K562 (cell line): ENCODE measurements around the gene EFNA2. TPM values are rescaled to one million over a fixed set of nuclear protein-coding genes. Genes with fewer than 3 reads are reported as not detected.

Source experiments
- ATAC-seq: fragments of 200-7000 bp; cut with Tn5 transposase; 3 replicates; pipeline ENCODE4 v1.9.1; 2020; ENCODE audit warnings: moderate library complexity
- BruUV-seq: library from RNA; stranded (reverse); fragments of 400-500 nt; replicated peaks from 2 replicates; lab custom pipeline; 2021; lab: Mats Ljungman, UMichigan
- CTCF ChIA-PET: fragments of 300-600 bp; formaldehyde crosslinking; extraction: SDS; loops from one replicate; lab custom pipeline; 2021; ENCODE audit warnings: low intra/inter-chr PET ratio; lab: Yijun Ruan, JAX
- POLR2A ChIA-PET: fragments of 300-600, 350-650 bp; sonication (Branson Sonifier 250); formaldehyde crosslinking; extraction: SDS; loops from one replicate; lab custom pipeline; 2021; ENCODE audit warnings: antibody characterized with exemption, inconsistent platforms; lab: Yijun Ruan, JAX
- DNase-seq, 4 experiments: peaks; one replicate each; pipeline versions ENCODE4 v3.0.0 to v3.0.0-alpha.2; 2011 to 2018; ENCODE audit warnings: low spot score in 3 of 4, mixed read lengths in 3 of 4; ENCODE audit errors: extremely low read depth in 1 of 4
- FAIRE-seq: peaks from 2 replicates; lab custom pipeline; 2011; peaks lifted over from hg19 to GRCh38; lab: Jason Lieb, UNC
- H2AFZ ChIP-seq: 2 replicates; pipeline ENCODE4 v1.6.0; 2011; ENCODE audit warnings: low read depth, low read length, control low read depth, inconsistent platforms
- H3K27ac ChIP-seq: fragments of 200-600 bp; 3 replicates; pipeline ENCODE4 v1.8.0; 2011; ENCODE audit warnings: low read depth, mild to moderate bottlenecking, control low read depth, inconsistent platforms, low read length, moderate library complexity, mixed read lengths; ENCODE audit errors: extremely low read depth
- H3K27me3 ChIP-seq, 2 experiments: fragments of 300-600 bp in 1 of 2; 2 replicates in 1 of 2; 3 replicates in 1 of 2; pipeline versions ENCODE4 v1.6.0 to v1.8.0; 2011; ENCODE audit warnings: inconsistent platforms in 2 of 2, low read length in 2 of 2, mild to moderate bottlenecking in 1 of 2, mixed read lengths in 1 of 2, moderate library complexity in 1 of 2; ENCODE audit not compliant: control insufficient read depth in 2 of 2, insufficient read depth in 2 of 2
- H3K36me3 ChIP-seq: fragments of 300-600 bp; 3 replicates; pipeline ENCODE4 v1.8.0; 2011; ENCODE audit warnings: mild to moderate bottlenecking, low read length, inconsistent platforms; ENCODE audit not compliant: control insufficient read depth, insufficient read depth
- H3K4me1 ChIP-seq, 2 experiments: fragments of 200-600 bp in 1 of 2; replicated peaks in 1 of 2; 2 replicates in 1 of 2; 3 replicates in 1 of 2; pipeline versions ENCODE4 v1.5.1 to v1.8.0; 2011; ENCODE audit warnings: inconsistent platforms in 2 of 2, low read length in 2 of 2, mild to moderate bottlenecking in 1 of 2, mixed read lengths in 1 of 2, moderate library complexity in 1 of 2; ENCODE audit not compliant: control insufficient read depth in 2 of 2, insufficient read depth in 2 of 2
- H3K4me2 ChIP-seq: 2 replicates; pipeline ENCODE4 v1.6.1; 2011; ENCODE audit warnings: low read length, control low read depth, inconsistent platforms, mixed read lengths; ENCODE audit not compliant: insufficient read depth
- H3K4me3 ChIP-seq: fragments of 200-600 bp; sonication (generic), shearing (Covaris generic); 2 replicates; pipeline ENCODE4 v1.5.1; 2016; ENCODE audit warnings: control low read depth, inconsistent platforms
- H3K79me2 ChIP-seq: fragments of 200-600 bp; 3 replicates; pipeline ENCODE4 v1.8.0; 2011; ENCODE audit warnings: low read length, inconsistent platforms; ENCODE audit not compliant: control insufficient read depth, insufficient read depth
- H3K9ac ChIP-seq, 2 experiments: 2 replicates each; pipeline versions ENCODE4 v1.6.0 to v1.6.1; 2011; ENCODE audit warnings: low read depth in 2 of 2, low read length in 2 of 2, control low read depth in 1 of 2, inconsistent platforms in 1 of 2, mild to moderate bottlenecking in 1 of 2, mixed read lengths in 1 of 2; ENCODE audit not compliant: insufficient read depth in 1 of 2
- H3K9me1 ChIP-seq: one replicate; pipeline ENCODE4 v1.6.0; 2011; ENCODE audit warnings: inconsistent platforms, mild to moderate bottlenecking, low read length, moderate library complexity; ENCODE audit not compliant: control insufficient read depth, insufficient read depth
- H3K9me3 ChIP-seq: replicated peaks from 2 replicates; pipeline ENCODE4 v1.5.1; 2011; ENCODE audit warnings: low read depth, low read length, inconsistent platforms; ENCODE audit not compliant: control insufficient read depth, insufficient read depth
- H4K20me1 ChIP-seq: replicated peaks from 2 replicates; pipeline ENCODE4 v1.6.1; 2011; ENCODE audit warnings: low read length, inconsistent platforms, mixed read lengths; ENCODE audit not compliant: control insufficient read depth, insufficient read depth
- KDM1A ChIP-seq, 2 experiments: fragments of 450-650 bp; IDR thresholded peaks; 2 replicates each; pipeline ENCODE4 v1.6.1; 2016; ENCODE audit warnings: mild to moderate bottlenecking in 2 of 2
- WGBS: fragments of 100-300 bp; shearing (Covaris generic); methylation state at CpG from one replicate; pipeline ENCODE4 v1.1.6; 2016; ENCODE audit warnings: low coverage, mixed read lengths; ENCODE audit not compliant: insufficient coverage; ENCODE audit errors: missing lambda C conversion rate; 5-methylcytosine and 5-hydroxymethylcytosine counted together
- in situ Hi-C: fragments of 300-500 bp; cut with MboI; formaldehyde crosslinking; loops from 4 replicates; pipeline ENCODE4 v1.15.0; 2018; ENCODE audit warnings: inconsistent platforms, mixed read lengths
- intact Hi-C: fragments of 100-400 bp; cut with micrococcal nuclease; formaldehyde crosslinking; loops from 2 replicates; pipeline ENCODE4 v1.14.2; 2022
- polyA plus RNA-seq, 8 experiments: library from polyadenylated mRNA; depleted of rRNA in 4 of 8; stranded (reverse) in 5 of 8; unstranded in 3 of 8; fragments of >200 nt; fragmentation: Nextera tagmentation in 2 of 8; fragmentation: Illumina TruSeq in 1 of 8; extraction: Ambion mirVana in 2 of 8; extraction: Trizol in 1 of 8; gene quantifications; 2 replicates each; pipeline versions ENCODE4 v1.2.1 to v1.2.3, GENCODE V29; 2011 to 2014; ENCODE audit warnings: inconsistent platforms in 1 of 8, missing spikeins in 1 of 8
- total RNA-seq, 7 experiments: library from RNA; depleted of rRNA in 6 of 7; stranded (reverse); fragments of >200 nt in 6 of 7; fragmentation: Illumina TruSeq in 2 of 7; extraction: Trizol in 2 of 7; gene quantifications; 2 replicates each; pipeline versions ENCODE4 v1.2.1 to v1.2.3, GENCODE V29; 2011 to 2021; ENCODE audit warnings: low replicate concordance in 1 of 7
- TF ChIP-seq, protein P1 (sequence below): sonication (generic); formaldehyde crosslinking; IDR thresholded peaks from 2 replicates; pipeline ENCODE4 v1.8.1; 2023; ENCODE audit warnings: mild to moderate bottlenecking, missing genetic modification reagents
- TF ChIP-seq, protein P2 (sequence below): fragments of 450-650 bp; IDR thresholded peaks from 2 replicates; pipeline ENCODE4 v1.6.1; 2016; ENCODE audit warnings: antibody characterized with exemption

EFNA2 gene
- total and polyA plus RNA-seq, 9 of the 15 experiments (the other 6 are each of a cell fraction or from before 2014, with no cell fraction given): 0.11 to 0.44 (median 0.15) TPM; not detected in 6

DNA sequence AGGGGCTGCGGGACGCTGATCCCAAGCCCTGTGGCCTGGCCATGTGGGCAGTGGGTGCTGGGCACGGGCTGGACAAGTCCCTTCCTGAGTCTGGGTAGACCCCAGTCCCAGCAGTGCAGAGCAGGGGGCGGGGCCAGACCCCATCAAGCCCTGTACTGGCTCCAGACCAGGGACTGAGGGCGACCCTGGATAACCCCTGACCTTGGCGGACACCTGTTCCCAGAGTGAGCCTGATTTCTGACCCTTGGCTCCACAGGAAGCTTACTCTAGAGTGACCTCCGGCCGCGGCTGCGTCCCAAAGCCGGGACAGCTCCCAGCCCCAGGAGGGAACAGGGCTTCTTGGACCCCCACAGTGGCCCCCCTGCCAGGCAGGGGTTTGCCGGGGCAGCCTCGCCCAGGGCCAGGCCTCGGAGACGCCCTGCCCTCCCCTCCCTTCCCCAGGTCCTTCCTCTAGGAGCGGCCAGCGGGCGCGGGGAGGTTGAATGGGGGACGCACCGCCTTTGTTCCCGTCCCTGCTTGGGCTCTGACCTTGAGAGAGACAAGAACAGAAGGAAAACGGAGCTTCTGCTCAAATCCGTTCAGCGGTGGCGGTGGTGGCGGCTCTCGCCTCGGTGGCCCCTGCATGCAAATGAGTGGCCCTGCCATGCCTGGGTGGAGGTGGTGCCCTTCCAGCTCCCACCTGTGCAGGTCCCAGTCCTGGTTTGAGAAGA, 2.3 kb upstream of the EFNA2 start:
- no peak overlapping the region for H2AFZ ChIP-seq
- in situ Hi-C loops: no loop called here
- H3K79me2 ChIP-seq: no peaks in the 10 kb centered on the region; the same call in 2 of the 3 replicates
- H3K9me1 ChIP-seq: no peaks in the 10 kb centered on the region
- H3K9me3 ChIP-seq: no peaks in the 10 kb centered on the region
- TF ChIP-seq, protein P1, sequence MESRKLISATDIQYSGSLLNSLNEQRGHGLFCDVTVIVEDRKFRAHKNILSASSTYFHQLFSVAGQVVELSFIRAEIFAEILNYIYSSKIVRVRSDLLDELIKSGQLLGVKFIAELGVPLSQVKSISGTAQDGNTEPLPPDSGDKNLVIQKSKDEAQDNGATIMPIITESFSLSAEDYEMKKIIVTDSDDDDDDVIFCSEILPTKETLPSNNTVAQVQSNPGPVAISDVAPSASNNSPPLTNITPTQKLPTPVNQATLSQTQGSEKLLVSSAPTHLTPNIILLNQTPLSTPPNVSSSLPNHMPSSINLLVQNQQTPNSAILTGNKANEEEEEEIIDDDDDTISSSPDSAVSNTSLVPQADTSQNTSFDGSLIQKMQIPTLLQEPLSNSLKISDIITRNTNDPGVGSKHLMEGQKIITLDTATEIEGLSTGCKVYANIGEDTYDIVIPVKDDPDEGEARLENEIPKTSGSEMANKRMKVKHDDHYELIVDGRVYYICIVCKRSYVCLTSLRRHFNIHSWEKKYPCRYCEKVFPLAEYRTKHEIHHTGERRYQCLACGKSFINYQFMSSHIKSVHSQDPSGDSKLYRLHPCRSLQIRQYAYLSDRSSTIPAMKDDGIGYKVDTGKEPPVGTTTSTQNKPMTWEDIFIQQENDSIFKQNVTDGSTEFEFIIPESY: peak; percentile 75
- TF ChIP-seq KDM1A (IDR thresholded peaks at IDR 0.05): peak; percentile 7 to 13; a peak in 1 of 4 replicates
- TF ChIP-seq, protein P2, sequence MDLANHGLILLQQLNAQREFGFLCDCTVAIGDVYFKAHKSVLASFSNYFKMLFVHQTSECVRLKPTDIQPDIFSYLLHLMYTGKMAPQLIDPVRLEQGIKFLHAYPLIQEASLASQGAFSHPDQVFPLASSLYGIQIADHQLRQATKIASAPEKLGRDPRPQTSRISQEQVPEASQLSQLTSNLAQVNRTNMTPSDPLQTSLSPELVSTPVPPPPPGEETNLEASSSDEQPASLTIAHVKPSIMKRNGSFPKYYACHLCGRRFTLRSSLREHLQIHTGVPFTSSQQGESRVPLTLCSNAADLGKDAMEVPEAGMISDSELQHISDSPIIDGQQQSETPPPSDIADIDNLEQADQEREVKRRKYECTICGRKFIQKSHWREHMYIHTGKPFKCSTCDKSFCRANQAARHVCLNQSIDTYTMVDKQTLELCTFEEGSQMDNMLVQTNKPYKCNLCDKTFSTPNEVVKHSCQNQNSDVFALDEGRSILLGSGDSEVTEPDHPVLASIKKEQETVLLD: no peak
- DNase-seq (no peak), ATAC-seq (no peak), FAIRE-seq (no peak)
- peaks cover 23% of the 10 kb centered on the region; the same call in 2 of the 3 replicates for H3K36me3 ChIP-seq
- no peak overlapping the region for H3K4me2 ChIP-seq
- peaks cover 13 to 33% of the 10 kb centered on the region in 2 experiments; a peak in 3 of 5 replicates for H3K27me3 ChIP-seq
- H4K20me1 ChIP-seq: peaks cover 20% of the 10 kb centered on the region
- no TSS peak for BruUV-seq
- H3K27ac ChIP-seq: no peak overlapping the region
- CTCF ChIA-PET: no interaction called here
- intact Hi-C loops: no loop called here
- WGBS: 17% methylated on average over 20 of the region's 29 CpGs
- POLR2A ChIA-PET: interaction anchor here (0.6 to 2.0 kb wide), 6 partner anchors 8 to 161 kb away, joined by 3 to 9 read pairs (median 4); partner anchors contain the start of genes CIRBP and FAM174C
- peaks cover 0 to 84% of the 10 kb centered on the region in 2 experiments; a peak in 2 of 5 replicates for H3K4me1 ChIP-seq
- H3K4me3 ChIP-seq: no peak overlapping the region
- peak overlapping the region in 1 of 2 experiments; percentile 45; a peak in 2 of 4 replicates for H3K9ac ChIP-seq
